Peyer's patch (tissue), 4 donors: ENCODE data around the gene ANKRD44. TPM values are rescaled to one million over a fixed set of nuclear protein-coding genes. Genes with fewer than 3 reads are reported as not detected.

Experiments used
- DNase-seq, 3 donors: peaks; one replicate each; pipeline ENCODE4 v3.0.0-alpha.2; 2017 to 2019
- H3K27ac ChIP-seq, 4 donors: fragments of 200-600 bp; sonication (generic); one replicate each; pipeline ENCODE4 v1.5.1; 2016 to 2019
- H3K27me3 ChIP-seq, 2 donors: fragments of 200-600 bp; sonication (generic); one replicate each; pipeline ENCODE4 v1.5.1; 2019
- H3K36me3 ChIP-seq, 3 donors: fragments of 200-600 bp; sonication (generic); one replicate each; pipeline ENCODE4 v1.5.1; 2016 to 2019
- H3K4me1 ChIP-seq, 4 donors: fragments of 200-600 bp; sonication (generic); one replicate each; pipeline ENCODE4 v1.5.1; 2016 to 2019
- H3K4me3 ChIP-seq, 4 donors: fragments of 200-600 bp; sonication (generic); 1 replicate in 3 of 4; 2 replicates in 1 of 4; pipeline ENCODE4 v1.5.1; 2016 to 2019; ENCODE audit warnings: mild to moderate bottlenecking in 1 of 4
- H3K9me3 ChIP-seq, 4 donors: fragments of 200-600 bp; sonication (generic); one replicate each; pipeline ENCODE4 v1.5.1; 2016 to 2019; ENCODE audit warnings: mild to moderate bottlenecking in 1 of 4
- POLR2A ChIP-seq, 2 donors: fragments of 450-650 bp; IDR thresholded peaks; one replicate each; pipeline ENCODE4 v1.5.1; 2017; ENCODE audit warnings: antibody characterized with exemption in 2 of 2, mild to moderate bottlenecking in 2 of 2, moderate library complexity in 2 of 2
- total RNA-seq, 4 donors: library from RNA; depleted of rRNA; stranded (reverse); fragments of >200 nt; gene quantifications; one replicate each; pipeline ENCODE4 v1.1.0, GENCODE V29; 2016
- TF ChIP-seq, protein P1 (sequence below), 6 experiments: fragments of 450-650 bp in 4 of 6; fragments of 200-600 bp in 2 of 6; sonication (generic) in 1 of 6; IDR thresholded peaks; one replicate each; pipeline ENCODE4 v1.5.1; 2017 to 2019; ENCODE audit warnings: antibody characterized with exemption in 6 of 6, mild to moderate bottlenecking in 3 of 6, moderate library complexity in 1 of 6

Gene ANKRD44
- total RNA-seq, 4 donors from 2014 or later: 24.8 to 215 (median 32.0) TPM

DNA sequence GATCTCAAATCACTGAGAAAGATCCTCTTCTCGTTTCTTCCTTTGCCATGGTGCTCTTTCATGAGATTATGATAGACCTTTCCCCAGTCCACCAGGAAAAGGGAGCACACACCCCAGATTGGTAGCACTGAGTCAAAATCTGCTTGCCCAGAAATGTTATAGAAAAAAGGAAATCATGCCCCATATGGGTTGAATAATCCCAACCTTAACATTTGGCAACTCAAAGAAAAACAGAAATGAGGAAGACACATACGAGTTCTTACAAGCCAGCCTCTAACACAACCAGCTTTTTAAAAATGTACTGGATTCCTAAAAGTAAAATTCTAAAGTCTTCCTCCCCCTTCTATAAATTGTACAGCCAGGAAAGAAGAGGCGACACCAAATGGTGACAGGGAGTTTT lies 103.0 kb downstream of the ANKRD44 start:
- Histone ChIP-seq H3K9me3 (no peaks in the 10 kb centered on the region), H3K27ac (peak overlapping the region; percentile 20 to 84 (median 55)), H3K4me3 (no peak overlapping the region), H3K36me3 (no peaks in the 10 kb centered on the region), H3K4me1 (peaks cover 0 to 60% (median 13%) of the 10 kb centered on the region in 4 donors), H3K27me3 (no peaks in the 10 kb centered on the region)
- TF ChIP-seq, protein P1, sequence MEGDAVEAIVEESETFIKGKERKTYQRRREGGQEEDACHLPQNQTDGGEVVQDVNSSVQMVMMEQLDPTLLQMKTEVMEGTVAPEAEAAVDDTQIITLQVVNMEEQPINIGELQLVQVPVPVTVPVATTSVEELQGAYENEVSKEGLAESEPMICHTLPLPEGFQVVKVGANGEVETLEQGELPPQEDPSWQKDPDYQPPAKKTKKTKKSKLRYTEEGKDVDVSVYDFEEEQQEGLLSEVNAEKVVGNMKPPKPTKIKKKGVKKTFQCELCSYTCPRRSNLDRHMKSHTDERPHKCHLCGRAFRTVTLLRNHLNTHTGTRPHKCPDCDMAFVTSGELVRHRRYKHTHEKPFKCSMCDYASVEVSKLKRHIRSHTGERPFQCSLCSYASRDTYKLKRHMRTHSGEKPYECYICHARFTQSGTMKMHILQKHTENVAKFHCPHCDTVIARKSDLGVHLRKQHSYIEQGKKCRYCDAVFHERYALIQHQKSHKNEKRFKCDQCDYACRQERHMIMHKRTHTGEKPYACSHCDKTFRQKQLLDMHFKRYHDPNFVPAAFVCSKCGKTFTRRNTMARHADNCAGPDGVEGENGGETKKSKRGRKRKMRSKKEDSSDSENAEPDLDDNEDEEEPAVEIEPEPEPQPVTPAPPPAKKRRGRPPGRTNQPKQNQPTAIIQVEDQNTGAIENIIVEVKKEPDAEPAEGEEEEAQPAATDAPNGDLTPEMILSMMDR (IDR thresholded peaks at IDR 0.05): no peak
- no peak for TF ChIP-seq POLR2A (IDR thresholded peaks at IDR 0.05)
- no peak for DNase-seq

- no peaks in the 10 kb centered on the region for H3K27me3 ChIP-seq
- H3K4me1 ChIP-seq: peaks cover 0 to 55% (median 12%) of the 10 kb centered on the region in 4 donors
- no peak for DNase-seq
- H3K4me3 ChIP-seq: no peak overlapping the region
- H3K9me3 ChIP-seq: no peaks in the 10 kb centered on the region
- TF ChIP-seq, protein P1 (IDR thresholded peaks at IDR 0.05): no peak
- no peak for TF ChIP-seq POLR2A (IDR thresholded peaks at IDR 0.05)
- no peaks in the 10 kb centered on the region for H3K36me3 ChIP-seq
- H3K27ac ChIP-seq: peak overlapping the region; percentile 20 to 84 (median 52)
These were observed 103.5 kb downstream of the ANKRD44 start for GRCh38 chr2:197207106-197207505.

DNA sequence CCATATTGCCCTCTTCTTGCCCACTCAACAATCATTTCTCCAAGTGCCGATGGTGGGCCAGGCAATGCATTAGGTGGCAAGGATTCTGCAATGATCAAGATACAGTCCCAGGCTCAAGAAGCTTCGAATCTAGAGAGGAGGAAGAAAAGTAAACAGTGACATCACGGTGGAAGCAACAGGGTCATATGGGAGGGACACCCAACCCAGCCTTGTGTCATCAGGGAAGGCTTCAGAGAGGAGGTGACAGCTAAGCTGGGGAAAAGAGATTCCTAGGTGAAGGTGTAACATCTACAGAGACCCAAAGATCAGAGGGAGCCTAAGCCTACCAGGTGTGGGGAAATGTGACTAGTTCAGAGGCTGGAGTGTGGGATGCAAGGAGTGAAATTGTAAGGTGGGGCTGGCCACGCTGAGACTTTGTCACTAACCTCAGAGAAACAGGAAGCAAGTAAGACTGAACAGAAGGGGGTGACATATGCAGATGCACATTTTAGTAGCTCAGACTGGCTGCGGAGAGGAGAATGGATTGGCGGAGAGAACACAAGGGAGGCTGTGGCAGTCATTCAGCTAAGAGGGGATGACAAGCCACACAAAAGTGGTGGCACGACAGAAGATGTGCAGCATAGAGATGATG lies 104.9 kb downstream of the ANKRD44 start:
- no peaks in the 10 kb centered on the region for H3K27me3 ChIP-seq
- H3K4me3 ChIP-seq: no peak overlapping the region
- no peaks in the 10 kb centered on the region for H3K9me3 ChIP-seq
- no peak for TF ChIP-seq POLR2A (IDR thresholded peaks at IDR 0.05)
- TF ChIP-seq, protein P1 (IDR thresholded peaks at IDR 0.05): no peak
- H3K27ac ChIP-seq: peak overlapping the region; percentile 46 to 84 (median 66)
- DNase-seq: peak in 2 of 3 donors; percentile 74 to 77
- H3K36me3 ChIP-seq: no peaks in the 10 kb centered on the region
- H3K4me1 ChIP-seq: peaks cover 0 to 46% (median 7%) of the 10 kb centered on the region in 4 donors

- Histone ChIP-seq H3K27ac (peak overlapping the region; percentile 46 to 84 (median 66)), H3K9me3 (no peaks in the 10 kb centered on the region), H3K4me1 (peaks cover 0 to 47% (median 10%) of the 10 kb centered on the region in 4 donors), H3K4me3 (no peak overlapping the region), H3K27me3 (no peaks in the 10 kb centered on the region), H3K36me3 (no peaks in the 10 kb centered on the region)
- no peak for DNase-seq
- TF ChIP-seq, protein P1 (IDR thresholded peaks at IDR 0.05): no peak
- TF ChIP-seq POLR2A (IDR thresholded peaks at IDR 0.05): no peak
These were observed 105.9 kb downstream of the ANKRD44 start for GRCh38 chr2:197204519-197205250.

DNA sequence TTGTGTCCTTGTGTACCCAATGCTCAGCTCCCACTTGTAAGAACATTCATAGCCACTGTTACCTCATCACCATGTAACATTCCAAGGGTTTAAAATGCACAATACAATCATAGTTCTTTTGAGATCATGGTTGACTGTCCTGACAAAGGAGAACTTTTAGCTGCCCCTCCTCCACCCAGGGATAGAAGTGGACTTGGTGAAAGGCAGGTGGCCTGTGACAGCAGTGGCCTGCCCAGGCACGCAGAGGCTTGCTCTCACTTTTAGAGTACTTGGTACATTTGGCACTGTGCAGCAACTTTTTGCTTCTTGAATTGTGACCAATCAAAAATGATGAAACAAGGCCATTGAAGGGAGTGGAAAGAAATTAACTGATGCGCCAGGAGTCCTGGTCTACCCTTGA lies 108.7 kb downstream of the ANKRD44 start:
- H3K4me3 ChIP-seq: no peak overlapping the region
- no peaks in the 10 kb centered on the region for H3K9me3 ChIP-seq
- no peaks in the 10 kb centered on the region for H3K36me3 ChIP-seq
- TF ChIP-seq POLR2A (IDR thresholded peaks at IDR 0.05): no peak
- TF ChIP-seq, protein P1 (IDR thresholded peaks at IDR 0.05): no peak
- DNase-seq: no peak
- no peaks in the 10 kb centered on the region for H3K27me3 ChIP-seq
- H3K4me1 ChIP-seq: peaks cover 0 to 31% (median 12%) of the 10 kb centered on the region in 4 donors
- peak overlapping the region in 1 of 4 donors; percentile 75 for H3K27ac ChIP-seq
